NCI-H524 (cell line): Measurements from ENCODE around the gene LRFN5.
"Not testable (repeated sequence)": the region's sequence is repeated elsewhere in the genome, so short reads cannot be mapped to it uniquely, and the experiment has no call there.

Experiments used
- DNase-seq, 2 experiments: peaks; one replicate each; lab custom pipeline; 2025; lab: John Stamatoyannopoulos, UW

The LRFN5 gene

DNA sequence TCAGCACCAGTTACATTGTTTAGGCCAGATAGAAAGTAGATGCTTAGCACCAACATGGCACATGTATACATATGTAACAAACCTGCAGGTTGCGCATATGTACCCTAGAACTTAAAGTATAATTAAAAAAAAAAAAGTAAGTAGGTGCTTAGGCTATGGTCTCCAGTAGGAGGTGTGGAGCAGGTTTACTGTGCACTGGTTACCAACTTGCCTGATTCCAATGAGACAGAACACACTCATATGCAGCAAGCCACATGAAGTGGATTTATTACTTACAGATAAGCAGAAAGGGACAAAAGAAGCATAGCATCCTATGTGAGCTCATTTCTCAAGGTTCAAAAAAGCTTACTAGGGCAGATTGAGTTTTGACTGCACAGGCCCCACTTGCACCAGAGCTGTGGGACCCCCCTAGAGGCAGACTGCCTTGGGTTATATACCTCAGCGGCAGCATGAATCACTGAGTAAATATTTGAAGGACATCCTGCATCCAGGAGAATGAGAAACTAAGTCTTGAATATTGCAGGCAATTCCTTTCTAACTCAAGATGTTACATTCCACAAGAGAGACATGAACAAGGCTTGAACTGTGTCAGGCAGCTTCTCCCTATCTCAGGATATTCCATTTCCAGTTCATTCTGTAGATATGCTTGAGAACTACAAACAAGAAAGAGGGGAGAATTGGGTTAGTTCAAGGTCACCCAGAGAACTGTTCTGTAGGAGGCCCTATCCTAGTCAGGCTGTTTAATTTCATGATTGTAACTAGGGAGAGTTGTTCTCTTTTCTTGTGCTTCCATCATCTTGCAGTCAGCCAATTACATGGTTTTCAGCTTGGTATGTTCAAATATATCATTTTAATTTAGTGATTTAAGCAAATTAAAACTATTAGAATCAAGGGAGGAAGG lies 30.1 kb downstream of the LRFN5 start:
- DNase-seq: no peak

DNA sequence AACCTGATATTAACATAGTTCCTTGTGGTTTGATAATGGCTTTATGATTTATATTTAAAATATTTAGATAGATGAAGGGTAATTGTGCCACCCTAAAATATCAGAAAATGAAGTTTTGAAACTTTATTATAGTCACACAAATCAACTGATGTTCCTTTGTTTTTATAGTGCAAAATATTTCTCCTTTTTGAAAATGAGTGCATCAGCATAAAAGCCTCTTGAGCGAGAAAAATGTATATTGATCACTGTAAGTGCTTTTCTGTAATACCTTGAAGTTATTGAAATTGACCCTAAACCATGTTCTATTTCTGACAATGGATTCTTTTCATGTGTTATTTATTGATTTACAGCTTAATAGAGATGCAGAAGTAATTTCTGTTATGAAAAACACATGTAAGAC lies 35.0 kb downstream of the LRFN5 start:
- DNase-seq: no peak

DNA sequence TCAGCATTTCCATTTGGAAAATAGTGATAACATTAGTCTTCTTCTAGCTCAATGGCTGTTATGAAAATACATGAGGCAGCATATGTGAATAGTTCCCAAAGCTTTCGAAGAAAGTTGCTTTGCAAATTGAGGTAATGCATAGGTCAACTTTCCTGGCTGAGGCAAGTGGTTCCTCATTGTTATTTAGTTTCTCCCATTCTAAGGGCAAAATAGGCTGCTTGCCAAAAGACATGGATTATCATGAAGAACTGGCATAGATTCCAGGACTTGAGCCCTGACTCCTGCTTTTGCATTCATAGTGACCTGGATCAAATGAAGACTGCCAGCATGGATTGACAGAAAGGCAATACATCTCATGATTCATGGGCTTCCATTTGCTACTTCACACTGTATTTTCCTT lies 35.7 kb downstream of the LRFN5 start:
- peak; percentile 23 to 72 for DNase-seq

DNA sequence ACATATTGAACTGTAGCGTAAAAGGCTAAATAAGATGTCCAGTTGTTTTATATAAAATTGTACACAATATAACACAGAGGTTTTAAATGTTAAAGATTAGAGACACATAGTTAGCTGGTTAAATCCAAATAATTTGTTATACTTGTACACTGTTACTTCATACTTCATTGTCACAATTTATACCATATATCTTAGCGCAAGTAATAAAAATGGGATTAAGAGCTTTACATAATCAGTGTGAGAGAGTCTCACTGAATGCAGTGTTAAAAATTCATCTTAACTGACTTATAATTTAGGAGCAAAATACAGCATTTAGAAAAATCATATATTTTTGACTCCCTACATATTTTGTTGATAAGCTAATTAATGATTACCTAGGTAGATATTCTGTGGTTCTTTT lies 36.1 kb downstream of the LRFN5 start:
- peak in 1 of 2 experiments; percentile 51 for DNase-seq

DNA sequence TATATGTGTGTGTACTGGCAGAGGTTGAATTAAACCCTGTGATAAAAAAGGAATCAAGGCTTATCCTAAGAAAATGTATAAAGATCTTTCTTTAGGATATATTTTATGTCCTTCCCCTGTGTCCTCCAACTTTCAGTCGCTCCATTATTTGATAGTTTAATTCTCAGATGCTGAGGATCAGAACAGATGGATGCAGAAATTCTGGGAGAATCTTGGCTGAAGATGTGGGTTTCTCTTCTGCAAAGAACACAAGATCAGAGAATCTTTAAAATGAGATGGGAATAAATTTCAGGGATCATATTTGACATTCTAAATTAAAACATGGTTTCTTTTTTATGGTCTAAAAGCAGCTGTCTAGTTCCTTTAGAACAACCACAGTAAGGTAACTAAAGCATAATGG lies 37.9 kb downstream of the LRFN5 start:
- no peak for DNase-seq

DNA sequence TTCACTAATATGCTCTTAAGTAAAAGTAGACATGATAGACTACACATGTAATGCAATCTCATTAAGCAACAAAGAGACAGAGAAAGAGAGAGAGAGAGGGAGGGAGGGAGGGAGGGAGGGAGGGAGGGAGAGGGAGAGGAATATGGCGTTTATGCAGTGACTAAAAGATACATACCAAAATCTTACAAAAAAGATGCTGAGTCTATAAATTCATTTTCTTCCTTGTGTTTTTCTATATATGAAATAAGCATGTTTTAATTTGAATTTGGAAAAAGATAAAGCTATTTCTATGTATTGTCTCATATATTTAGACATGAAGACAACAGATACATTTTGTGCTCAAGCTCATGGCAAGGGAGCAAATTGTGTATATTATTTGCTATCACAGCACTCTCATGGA lies 44.1 kb downstream of the LRFN5 start:
- no peak for DNase-seq

DNA sequence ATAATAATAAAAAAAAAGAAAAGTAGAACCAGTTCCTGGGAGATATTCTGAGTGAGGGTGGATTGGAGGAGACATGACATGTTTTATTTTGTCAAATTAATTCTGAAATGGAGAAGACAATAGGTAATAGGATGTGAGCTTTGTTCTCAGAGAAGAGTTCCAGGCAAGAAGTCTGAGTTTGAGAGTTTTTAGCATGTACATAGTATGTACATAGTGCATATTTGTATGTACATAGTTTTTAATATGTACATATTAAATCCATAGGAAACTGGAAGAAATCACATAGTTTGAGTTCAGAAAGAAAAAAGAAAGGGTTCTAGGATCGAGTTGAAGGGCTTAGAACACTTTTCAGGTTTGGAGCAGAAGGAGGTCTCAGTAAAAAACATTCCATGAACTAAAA lies 47.5 kb downstream of the LRFN5 start:
- DNase-seq: no peak

DNA sequence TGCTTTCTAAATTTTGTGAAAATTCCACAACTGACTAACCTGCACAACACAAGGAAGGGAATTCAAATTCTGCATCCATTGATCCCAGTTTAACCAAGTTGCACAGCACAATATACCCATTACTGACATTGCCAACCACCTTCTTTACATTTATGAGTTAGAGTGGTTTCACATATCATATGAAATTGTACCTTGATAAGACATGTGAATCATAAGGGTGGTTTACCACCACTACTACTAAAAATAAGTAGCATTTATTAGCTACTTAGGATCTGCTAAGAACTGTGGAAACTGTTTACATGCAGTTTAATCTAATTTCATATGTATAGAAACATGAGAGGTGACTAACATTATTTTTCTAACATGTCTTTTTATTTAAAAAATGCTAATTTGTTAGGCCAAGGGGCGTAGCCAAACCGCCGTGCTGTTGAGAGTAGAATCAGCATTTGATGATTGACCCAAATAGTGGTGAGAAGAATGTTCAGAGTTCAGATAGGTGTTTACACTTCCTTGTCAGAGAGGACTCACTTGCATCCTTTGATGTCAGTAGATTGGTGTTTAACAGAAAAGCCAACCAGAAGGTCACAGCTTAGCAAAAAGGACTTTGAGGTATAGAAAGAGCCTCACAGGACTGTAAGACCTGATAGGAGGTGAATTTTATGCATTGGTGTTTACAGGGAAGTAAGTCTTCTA lies 56.2 kb downstream of the LRFN5 start:
- DNase-seq: no peak

DNA sequence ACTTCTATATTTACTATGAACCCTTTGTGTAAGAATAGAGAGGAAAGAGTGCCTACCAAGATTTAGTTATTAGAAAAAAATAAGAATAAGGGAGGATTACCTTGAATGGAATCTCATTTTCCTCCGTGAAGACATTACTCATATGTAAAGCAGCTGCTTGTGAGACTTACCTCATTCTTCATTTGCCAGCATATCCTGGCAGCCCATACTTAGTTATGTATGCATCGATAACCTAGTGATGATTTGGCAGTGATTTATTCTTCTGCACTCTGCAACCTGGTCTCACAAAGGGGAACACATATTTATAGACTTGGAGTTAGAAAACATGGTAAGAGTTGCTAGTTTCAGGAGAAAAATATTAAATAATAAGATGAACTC lies 56.8 kb downstream of the LRFN5 start:
- DNase-seq: no peak

DNA sequence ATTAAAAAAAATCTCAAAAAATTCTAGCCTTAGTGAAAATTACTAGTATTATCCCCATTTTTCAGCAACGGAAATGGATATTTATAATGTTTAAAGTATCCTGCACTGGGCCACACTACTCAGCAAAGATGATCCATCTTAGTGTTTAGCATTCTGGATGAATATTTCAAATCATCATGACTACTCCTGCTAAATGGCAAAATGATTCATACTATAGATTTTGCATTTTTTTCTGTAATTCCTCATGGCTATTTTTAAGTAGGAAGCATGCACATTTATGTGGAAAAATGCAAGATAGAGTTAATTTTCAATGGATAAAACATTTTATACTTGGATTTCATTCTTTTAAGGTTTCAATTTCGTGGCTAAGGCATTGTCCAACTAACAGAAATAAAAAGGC lies 59.6 kb downstream of the LRFN5 start:
- DNase-seq: no peak

DNA sequence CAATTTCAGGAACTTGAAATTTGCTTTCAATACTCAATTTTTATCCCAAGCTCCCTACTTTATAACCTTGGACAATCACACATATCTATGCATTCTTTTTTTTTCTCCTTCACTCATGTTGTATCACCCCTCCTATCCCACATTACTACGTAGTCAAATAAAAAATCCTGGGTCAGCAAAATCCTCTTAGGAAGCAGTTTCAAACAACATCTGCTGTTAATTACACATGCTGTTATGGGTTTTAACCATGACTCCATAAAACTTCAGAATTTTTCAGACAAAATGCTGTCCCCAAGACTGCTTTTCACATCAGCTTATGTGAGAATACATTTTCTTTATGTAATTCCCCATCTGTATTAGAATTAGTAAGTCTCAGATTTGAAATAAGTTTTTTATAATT lies 61.7 kb downstream of the LRFN5 start:
- DNase-seq: peak; percentile 52 to 87

DNA sequence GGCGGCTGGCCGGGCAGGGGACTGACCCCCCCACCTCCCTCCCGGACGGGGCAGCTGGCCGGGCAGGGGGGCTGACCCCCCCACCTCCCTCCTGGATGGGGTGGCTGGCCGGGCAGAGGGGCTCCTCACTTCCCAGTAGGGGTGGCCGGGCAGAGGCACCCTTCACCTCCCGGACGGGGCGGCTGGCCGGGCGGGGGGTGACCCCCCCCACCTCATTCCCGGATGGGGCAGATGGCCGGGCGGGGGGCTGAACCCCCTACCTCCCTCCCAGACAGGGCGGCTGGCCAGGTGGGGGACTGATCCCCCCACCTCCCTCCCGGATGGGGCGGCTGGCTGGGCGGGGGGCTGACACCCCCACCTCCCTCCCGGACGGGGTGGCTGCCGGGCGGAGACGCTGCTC lies 66.9 kb downstream of the LRFN5 start:
- DNase-seq: not testable (repeated sequence)

DNA sequence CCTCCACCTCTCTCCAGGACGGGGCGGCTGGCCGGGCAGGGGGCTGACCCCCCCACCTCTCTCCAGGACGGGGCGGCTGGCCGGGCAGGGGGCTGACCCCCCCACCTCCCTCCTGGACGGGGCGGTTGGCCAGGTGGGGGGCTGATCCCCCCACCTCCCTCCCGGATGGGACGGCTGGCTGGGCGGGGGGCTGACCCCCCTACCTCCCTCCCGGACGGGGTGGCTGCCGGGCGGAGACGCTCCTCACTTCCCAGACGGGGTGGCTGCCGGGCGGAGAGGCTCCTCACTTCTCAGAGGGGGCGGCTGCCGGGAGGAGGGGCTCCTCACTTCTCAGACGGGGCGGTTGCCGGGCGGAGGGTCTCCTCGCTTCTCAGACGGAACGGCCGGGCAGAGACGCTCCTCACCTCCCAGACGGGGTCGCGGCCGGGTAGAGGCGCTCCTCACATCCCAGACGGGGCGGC lies 67.9 kb downstream of the LRFN5 start:
- DNase-seq: not testable (repeated sequence)

DNA sequence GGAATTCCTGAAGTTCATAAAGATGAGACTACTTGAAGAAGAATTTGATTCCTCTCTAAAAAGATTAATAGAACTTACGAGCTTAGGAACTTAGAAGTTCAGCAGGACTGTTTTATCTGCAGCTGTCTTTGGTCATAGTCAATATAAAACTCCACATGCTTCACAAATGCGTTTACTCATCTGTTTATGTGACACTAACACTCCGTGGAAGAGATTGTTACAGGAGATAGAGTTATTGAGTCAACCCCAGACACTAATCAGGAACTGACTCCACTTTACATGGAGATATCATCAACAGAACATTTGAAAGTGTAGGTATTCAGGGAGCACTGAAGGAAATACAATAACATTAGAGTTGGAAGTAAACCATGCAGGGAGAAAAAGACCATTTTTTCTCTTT lies 92.8 kb downstream of the LRFN5 start:
- DNase-seq: no peak

DNA sequence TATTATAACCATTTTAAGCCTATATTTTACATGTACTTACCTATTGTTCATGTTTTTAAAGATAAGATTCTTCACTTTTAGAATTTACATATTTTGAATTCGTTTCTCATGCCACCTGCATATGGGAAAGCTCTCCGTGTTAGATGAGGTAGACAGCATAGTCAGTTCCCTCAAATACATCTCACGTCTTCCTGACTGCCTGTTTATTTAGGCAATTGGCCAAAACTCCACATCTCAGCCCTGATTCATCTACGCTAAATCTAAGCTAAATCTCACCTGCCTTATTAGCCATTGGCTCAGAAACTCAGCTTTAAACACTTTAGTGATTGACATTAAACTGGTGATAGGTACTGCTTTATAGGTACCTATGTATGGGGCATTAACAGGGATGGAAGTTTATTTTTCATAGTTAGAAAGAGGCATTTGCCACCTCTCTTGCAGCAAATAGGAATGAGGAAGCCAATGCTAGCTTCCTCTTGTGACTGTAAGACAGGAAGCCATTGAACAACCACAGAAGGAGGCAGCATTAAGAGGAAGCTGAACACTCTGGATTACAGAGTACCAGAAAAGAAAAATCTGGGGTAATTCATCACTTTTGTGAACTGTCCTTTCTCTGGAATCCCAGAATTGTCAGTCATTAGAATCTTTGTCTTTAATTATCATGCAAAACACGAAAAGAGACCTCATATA lies 111.9 kb downstream of the LRFN5 start:
- DNase-seq: no peak

DNA sequence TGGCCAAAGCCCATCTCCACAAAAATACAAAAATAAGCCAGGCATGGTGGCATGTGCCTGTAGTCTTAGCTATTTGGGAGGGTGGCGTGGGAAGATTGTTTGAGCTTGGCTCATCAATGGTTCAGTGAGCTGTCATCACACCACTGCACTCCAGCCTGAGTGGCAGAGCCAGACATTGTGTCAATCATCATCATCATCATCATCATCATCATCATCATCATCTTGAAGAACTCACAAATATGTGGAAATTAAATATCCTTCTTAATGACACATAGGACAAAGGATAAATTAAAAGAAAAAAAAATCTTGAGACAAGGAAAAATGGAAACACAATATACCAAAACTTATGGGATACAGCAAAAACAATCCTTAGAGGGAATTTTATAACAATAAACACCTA lies 132.5 kb downstream of the LRFN5 start:
- DNase-seq: no peak

DNA sequence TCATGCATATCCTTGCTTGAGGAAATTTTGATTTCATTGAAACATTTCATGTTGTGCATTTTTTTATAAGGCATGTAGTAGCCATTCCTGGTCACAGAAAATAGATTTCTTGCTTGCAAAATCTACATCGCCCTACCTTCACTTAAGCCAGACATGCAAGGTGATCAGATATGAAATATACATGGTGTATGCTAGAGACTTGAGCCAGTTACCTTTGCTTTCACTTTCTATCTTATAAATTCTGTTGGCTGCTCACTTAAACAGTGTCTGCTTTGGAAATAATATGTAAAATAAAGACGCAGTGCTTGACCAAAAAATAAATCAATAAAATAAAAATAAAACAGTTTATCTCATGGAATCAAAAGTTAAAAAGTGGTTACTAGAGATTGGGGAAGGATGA lies 136.5 kb downstream of the LRFN5 start:
- no peak for DNase-seq

DNA sequence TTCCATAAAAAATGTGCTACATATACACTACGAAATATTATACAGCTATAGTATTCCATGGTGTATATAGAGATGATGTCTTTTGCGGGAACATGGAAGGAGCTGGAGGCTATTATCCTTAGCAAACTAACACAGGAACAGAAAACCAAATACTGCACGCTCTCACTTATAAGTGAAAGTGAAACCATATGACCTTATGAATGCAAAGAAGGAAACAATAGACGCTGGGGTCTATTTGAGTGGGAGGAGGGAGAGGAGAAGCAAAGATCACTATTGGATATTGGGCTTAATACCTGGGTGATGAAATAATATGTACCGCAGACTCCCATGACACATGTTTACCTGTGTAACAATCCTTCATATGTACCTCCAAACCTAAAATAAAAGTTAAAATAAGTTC lies 142.8 kb downstream of the LRFN5 start:
- DNase-seq: no peak

DNA sequence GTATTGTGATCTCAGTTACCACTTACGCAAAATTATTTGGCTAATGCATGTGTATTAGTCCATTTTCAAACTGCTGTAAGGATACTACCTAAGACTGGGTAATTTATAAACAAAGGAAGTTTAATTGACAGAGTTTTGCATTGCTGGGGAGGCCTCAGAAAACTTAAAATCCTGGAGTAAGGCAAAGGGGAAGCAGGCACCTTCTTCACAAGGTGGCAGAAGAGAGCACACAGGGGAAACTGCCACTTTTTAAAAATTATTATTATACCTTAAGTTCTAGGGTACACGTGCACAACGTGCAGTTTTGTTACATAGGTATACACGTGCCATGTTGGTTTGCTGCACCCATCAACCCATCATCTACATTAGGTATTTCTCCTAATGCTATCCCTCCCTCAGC lies 143.9 kb downstream of the LRFN5 start:
- DNase-seq: not testable (repeated sequence)

DNA sequence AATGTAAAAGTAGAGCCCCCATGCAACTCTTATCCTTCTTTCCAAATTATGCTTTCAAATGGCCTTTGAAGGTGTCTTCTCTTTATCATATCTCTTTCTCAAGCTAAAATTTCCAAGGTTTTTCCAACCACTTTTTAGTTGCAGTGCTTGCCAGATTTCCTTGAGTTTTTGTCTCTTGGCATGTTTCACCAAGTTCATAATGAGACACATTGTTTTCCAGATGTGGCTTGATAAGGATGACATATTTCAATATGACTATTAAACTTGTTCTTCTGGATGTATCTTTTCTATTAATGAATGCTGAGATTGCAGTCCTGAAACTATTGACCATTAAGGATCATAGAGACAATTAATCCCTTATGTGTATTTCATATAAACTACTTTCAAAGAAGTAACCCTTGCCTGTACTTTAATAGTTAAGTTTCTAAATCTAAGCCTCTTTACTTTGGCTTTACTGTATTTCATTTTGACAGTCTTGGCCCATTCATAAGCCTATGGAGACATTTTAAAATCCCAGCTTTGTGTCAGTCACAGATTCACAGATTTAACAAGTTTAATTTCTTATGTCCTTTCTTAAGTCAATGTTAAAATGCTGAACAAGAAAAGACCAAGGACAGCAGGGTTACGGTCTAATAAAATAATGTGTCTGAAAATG lies 151.5 kb downstream of the LRFN5 start:
- no peak for DNase-seq

DNA sequence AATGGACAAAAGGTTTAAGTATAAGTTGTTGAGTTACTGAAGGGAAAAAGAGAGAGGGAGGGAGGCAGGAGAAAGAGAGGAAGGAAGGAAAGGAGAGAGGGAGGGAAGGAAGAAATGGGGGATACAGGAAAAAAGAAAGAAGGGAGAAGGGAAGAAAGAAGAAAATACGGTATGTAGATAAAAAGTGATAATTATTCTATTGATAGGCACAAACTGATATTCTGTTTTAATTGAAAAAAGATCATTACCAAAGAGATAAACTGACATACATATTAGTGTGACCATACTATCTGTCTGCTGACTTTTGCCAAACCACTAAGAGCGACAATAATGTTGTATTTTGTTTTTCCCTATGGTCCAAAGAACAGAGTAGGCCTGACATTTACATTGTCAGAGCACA lies 154.5 kb downstream of the LRFN5 start:
- no peak for DNase-seq

DNA sequence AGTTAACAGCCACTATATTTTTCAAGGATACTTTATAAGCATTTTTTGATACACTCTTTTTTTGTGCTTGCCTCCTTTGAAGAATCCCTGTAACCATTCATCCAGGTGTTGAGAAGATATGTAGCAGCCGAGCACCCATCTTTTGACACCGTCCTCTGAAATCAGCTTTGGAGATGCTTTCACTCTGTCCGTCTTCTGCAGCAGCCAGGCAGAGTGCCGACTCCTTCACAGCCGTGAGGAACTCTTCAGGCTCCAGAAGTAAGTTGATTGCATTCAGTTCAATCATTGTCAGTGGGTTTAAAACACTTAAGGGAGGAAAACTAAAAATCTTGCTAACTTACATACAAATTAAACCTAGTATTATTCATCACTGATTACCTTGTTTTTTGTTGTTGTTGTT lies 160.1 kb downstream of the LRFN5 start:
- no peak for DNase-seq
